ENCODE measurements around the gene TRAF6.
"Not testable (repeated sequence)": the region's sequence is repeated elsewhere in the genome, so short reads cannot be mapped to it uniquely, and the experiment has no call there.

Gene TRAF6

DNA sequence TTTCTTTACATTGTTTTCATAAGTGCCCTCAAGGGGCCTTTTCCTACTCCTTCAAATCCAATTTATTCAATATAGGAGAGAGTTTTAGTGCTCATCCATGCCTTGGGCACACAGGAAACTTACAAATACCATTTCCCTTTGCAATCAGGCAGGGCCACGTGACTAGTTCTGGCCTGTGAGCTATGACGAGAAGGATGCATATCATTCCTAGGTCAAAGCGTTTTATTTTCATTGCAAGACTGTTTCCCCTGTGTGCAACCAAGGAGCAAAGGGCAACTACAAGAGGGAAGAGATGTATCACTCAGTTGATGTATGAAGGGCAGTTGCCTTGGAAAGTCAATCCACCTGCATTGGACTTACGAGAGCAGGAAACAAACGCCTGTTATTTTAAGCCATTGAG, 1.9 kb upstream of the TRAF6 start:
- H3K27ac ChIP-seq (ENCODE audit: low read length), result no peak overlapping the region
- no peaks in the 10 kb centered on the region for H3K36me3 ChIP-seq (ENCODE audit: control insufficient read depth, low read depth, low read length)
- H3K4me1 ChIP-seq (ENCODE audit: control insufficient read depth, low read depth, low read length), result peaks cover 7% of the 10 kb centered on the region
- H3K9me3 ChIP-seq (ENCODE audit: control insufficient read depth, low read depth, low read length), result no peaks in the 10 kb centered on the region
- peaks cover 26% of the 10 kb centered on the region for H3K27me3 ChIP-seq (ENCODE audit: control insufficient read depth, insufficient read depth, low read length)
- H3K4me3 ChIP-seq (ENCODE audit: low read length), result no peak overlapping the region
- H3K9ac ChIP-seq (ENCODE audit: low read length), result no peak overlapping the region

GRCh38 chr11:36511062-36511461, 990 bp upstream of the TRAF6 start:
- H3K4me3 ChIP-seq (ENCODE audit: low read length); H3K9me3 ChIP-seq (ENCODE audit: control insufficient read depth, low read depth, low read length); H3K4me1 ChIP-seq (ENCODE audit: control insufficient read depth, low read depth, low read length); H3K9ac ChIP-seq (ENCODE audit: low read length); H3K36me3 ChIP-seq (ENCODE audit: control insufficient read depth, low read depth, low read length); H3K27ac ChIP-seq (ENCODE audit: low read length): not testable (repeated sequence)
- peaks cover 26% of the 10 kb centered on the region for H3K27me3 ChIP-seq (ENCODE audit: control insufficient read depth, insufficient read depth, low read length)

DNA sequence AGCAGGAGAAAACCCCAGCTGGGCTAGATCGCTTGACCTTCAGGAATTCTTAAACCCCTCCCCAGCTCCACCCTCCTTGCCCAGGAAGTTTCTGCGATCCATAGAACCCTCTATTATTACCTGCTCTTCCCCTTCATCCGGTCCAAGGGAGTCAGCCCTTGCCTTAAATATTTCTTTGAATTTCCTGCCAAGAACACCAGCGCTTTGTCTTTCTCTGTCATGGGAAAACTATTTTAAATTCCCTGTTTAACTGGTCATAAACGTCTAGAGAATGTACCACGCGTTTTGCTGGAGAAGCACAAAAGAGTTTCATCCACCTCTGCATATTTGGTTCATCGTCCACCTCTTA, 496 bp upstream of the TRAF6 start:
- Histone ChIP-seq H3K4me1 (ENCODE audit: control insufficient read depth, low read depth, low read length) (peaks cover 7% of the 10 kb centered on the region), H3K9me3 (ENCODE audit: control insufficient read depth, low read depth, low read length) (no peaks in the 10 kb centered on the region), H3K4me3 (ENCODE audit: low read length) (peak overlapping the region; percentile 95), H3K27ac (ENCODE audit: low read length) (no peak overlapping the region), H3K36me3 (ENCODE audit: control insufficient read depth, low read depth, low read length) (no peaks in the 10 kb centered on the region), H3K9ac (ENCODE audit: low read length) (peak overlapping the region; percentile 72), H3K27me3 (ENCODE audit: control insufficient read depth, insufficient read depth, low read length) (peaks cover 26% of the 10 kb centered on the region)

GRCh38 chr11:36509201-36509639, 852 bp downstream of the TRAF6 start:
- peak overlapping the region; percentile 72 for H3K9ac ChIP-seq (ENCODE audit: low read length)
- no peaks in the 10 kb centered on the region for H3K36me3 ChIP-seq (ENCODE audit: control insufficient read depth, low read depth, low read length)
- no peak overlapping the region for H3K27ac ChIP-seq (ENCODE audit: low read length)
- H3K27me3 ChIP-seq (ENCODE audit: control insufficient read depth, insufficient read depth, low read length), result peaks cover 26% of the 10 kb centered on the region
- peaks cover 7% of the 10 kb centered on the region for H3K4me1 ChIP-seq (ENCODE audit: control insufficient read depth, low read depth, low read length)
- no peaks in the 10 kb centered on the region for H3K9me3 ChIP-seq (ENCODE audit: control insufficient read depth, low read depth, low read length)
- peak overlapping the region; percentile 95 for H3K4me3 ChIP-seq (ENCODE audit: low read length)

- Histone ChIP-seq H3K4me3 (ENCODE audit: low read length) (peak overlapping the region; percentile 95), H3K27ac (ENCODE audit: low read length) (no peak overlapping the region), H3K9me3 (ENCODE audit: control insufficient read depth, low read depth, low read length) (no peaks in the 10 kb centered on the region), H3K9ac (ENCODE audit: low read length) (peak overlapping the region; percentile 72), H3K27me3 (ENCODE audit: control insufficient read depth, insufficient read depth, low read length) (peaks cover 26% of the 10 kb centered on the region), H3K36me3 (ENCODE audit: control insufficient read depth, low read depth, low read length) (no peaks in the 10 kb centered on the region), H3K4me1 (ENCODE audit: control insufficient read depth, low read depth, low read length) (peaks cover 7% of the 10 kb centered on the region)
These were observed 1.3 kb downstream of the TRAF6 start for GRCh38 chr11:36508743-36509142.

DNA sequence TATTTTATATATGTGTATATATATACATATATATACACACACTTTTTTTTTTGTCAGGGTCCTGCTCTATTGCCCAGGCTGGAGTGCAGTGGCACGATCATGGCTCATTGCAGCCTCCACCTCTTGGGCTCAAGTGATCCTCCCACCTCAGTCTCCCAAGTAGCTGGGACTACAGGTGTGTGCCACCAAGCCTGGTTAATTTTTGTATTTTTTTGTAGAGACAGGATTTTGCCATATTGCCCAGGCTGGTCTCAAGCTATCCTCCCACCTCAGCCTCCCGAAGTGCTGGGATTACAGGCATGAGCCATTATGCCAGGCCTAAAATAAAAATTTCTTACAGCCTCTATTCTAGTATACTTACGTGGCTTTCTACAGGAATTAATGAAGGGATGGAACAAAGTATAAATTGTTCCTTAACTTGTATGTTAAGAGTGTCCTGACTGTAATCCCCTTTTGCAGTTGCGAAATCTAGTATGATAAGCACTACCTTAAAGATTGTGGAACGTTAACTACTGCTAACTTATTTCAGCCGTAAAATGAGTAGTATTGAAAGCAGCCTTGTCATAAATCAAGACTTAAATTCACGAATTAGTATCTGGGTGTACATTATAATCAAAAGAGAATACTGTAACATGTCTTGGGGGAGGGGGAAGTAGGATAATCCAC, 2.1 kb downstream of the TRAF6 start:
- H3K4me1 ChIP-seq (ENCODE audit: control insufficient read depth, low read depth, low read length), result peaks cover 7% of the 10 kb centered on the region
- H3K36me3 ChIP-seq (ENCODE audit: control insufficient read depth, low read depth, low read length), result no peaks in the 10 kb centered on the region
- H3K27me3 ChIP-seq (ENCODE audit: control insufficient read depth, insufficient read depth, low read length), result peaks cover 26% of the 10 kb centered on the region
- no peaks in the 10 kb centered on the region for H3K9me3 ChIP-seq (ENCODE audit: control insufficient read depth, low read depth, low read length)
- H3K27ac ChIP-seq (ENCODE audit: low read length), result no peak overlapping the region
- no peak overlapping the region for H3K4me3 ChIP-seq (ENCODE audit: low read length)
- H3K9ac ChIP-seq (ENCODE audit: low read length), result no peak overlapping the region

DNA sequence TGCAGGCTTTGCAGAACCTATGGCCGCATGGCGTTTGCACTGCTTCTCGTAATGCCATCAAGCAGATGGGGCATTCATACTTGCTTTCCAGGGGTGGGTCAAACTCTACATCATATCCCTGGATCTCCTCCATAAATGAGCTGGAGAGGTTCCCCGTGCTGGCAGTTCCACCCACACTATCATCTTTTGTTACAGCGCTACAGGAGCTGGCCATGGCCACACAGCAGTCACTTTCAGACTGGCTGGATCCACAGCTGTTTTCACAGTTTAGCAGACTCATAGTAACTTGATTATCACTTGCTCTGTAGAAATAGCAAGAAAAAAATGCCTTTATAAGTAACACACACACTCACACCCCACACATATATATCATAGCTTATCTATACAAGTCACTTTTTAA, 8.8 kb downstream of the TRAF6 start:
- Histone ChIP-seq H3K4me1 (ENCODE audit: control insufficient read depth, low read depth, low read length) (no peaks in the 10 kb centered on the region), H3K9me3 (ENCODE audit: control insufficient read depth, low read depth, low read length) (no peaks in the 10 kb centered on the region), H3K27me3 (ENCODE audit: control insufficient read depth, insufficient read depth, low read length) (no peaks in the 10 kb centered on the region), H3K4me3 (ENCODE audit: low read length) (no peak overlapping the region), H3K27ac (ENCODE audit: low read length) (no peak overlapping the region), H3K36me3 (ENCODE audit: control insufficient read depth, low read depth, low read length) (peaks cover 21% of the 10 kb centered on the region), H3K9ac (ENCODE audit: low read length) (no peak overlapping the region)

- no peaks in the 10 kb centered on the region for H3K27me3 ChIP-seq (ENCODE audit: control insufficient read depth, insufficient read depth, low read length)
- no peaks in the 10 kb centered on the region for H3K9me3 ChIP-seq (ENCODE audit: control insufficient read depth, low read depth, low read length)
- H3K36me3 ChIP-seq (ENCODE audit: control insufficient read depth, low read depth, low read length), result peaks cover 24% of the 10 kb centered on the region
- no peak overlapping the region for H3K27ac ChIP-seq (ENCODE audit: low read length)
- no peak overlapping the region for H3K4me3 ChIP-seq (ENCODE audit: low read length)
- H3K9ac ChIP-seq (ENCODE audit: low read length), result no peak overlapping the region
- H3K4me1 ChIP-seq (ENCODE audit: control insufficient read depth, low read depth, low read length), result no peaks in the 10 kb centered on the region
These were observed 9.8 kb downstream of the TRAF6 start for GRCh38 chr11:36500315-36500721.

DNA sequence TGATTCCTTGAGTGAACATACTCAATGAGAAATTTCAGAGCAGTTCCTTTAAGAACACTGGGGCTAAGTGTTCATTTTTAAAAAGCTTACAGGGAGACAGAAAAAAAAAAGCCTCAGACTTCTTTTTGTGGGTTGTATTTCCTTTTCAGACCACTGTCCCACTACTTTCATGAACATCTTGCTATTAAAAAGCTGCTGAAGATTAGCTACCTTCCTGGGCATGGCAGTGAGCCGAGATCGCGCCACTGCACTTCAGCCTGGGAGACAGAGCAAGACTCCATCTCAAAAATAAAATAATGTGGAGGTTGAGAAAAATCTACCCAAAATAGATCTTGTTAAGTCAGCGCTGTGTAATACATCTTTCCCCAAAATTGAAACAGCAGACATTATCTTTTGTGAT, 10.8 kb downstream of the TRAF6 start:
- Histone ChIP-seq H3K27me3 (ENCODE audit: control insufficient read depth, insufficient read depth, low read length) (no peaks in the 10 kb centered on the region), H3K36me3 (ENCODE audit: control insufficient read depth, low read depth, low read length) (peaks cover 29% of the 10 kb centered on the region), H3K4me3 (ENCODE audit: low read length) (no peak overlapping the region), H3K27ac (ENCODE audit: low read length) (no peak overlapping the region), H3K9me3 (ENCODE audit: control insufficient read depth, low read depth, low read length) (no peaks in the 10 kb centered on the region), H3K4me1 (ENCODE audit: control insufficient read depth, low read depth, low read length) (no peaks in the 10 kb centered on the region), H3K9ac (ENCODE audit: low read length) (no peak overlapping the region)

- Histone ChIP-seq H3K9me3 (ENCODE audit: control insufficient read depth, low read depth, low read length) (no peaks in the 10 kb centered on the region), H3K4me1 (ENCODE audit: control insufficient read depth, low read depth, low read length) (no peaks in the 10 kb centered on the region), H3K4me3 (ENCODE audit: low read length) (no peak overlapping the region), H3K36me3 (ENCODE audit: control insufficient read depth, low read depth, low read length) (peaks cover 29% of the 10 kb centered on the region), H3K27me3 (ENCODE audit: control insufficient read depth, insufficient read depth, low read length) (no peaks in the 10 kb centered on the region), H3K9ac (ENCODE audit: low read length) (no peak overlapping the region), H3K27ac (ENCODE audit: low read length) (no peak overlapping the region)
These were observed 11.4 kb downstream of the TRAF6 start for GRCh38 chr11:36498721-36499120.

GRCh38 chr11:36493332-36493731, 16.7 kb downstream of the TRAF6 start:
- peaks cover 51% of the 10 kb centered on the region for H3K36me3 ChIP-seq (ENCODE audit: control insufficient read depth, low read depth, low read length)

DNA sequence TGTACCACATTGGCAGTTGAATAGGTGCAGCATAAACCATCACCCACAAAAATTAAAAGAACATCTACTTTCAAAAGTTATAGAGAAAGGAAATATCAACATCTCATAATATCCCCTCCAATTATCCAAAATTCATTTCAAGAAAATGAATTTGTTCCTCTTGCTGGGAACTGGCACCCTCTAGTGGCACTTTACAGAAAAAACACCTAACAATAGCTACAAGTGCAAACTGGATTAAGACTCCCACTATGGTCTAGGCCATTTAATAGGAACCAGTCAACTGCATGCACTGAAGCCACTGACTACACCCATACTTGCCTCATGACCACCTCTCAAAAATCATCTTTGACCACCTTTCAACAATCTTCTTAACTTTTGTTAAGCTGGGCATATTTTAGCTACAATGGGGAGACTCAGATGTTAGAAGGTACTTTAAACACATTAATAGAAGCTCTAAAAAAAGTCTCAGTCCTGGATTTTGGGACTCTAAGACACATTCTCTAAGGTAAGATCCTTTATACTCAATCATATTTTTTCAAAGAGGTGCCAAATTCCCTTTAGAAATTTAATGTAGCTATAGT, 17.3 kb downstream of the TRAF6 start:
- no peak overlapping the region for H3K4me3 ChIP-seq (ENCODE audit: low read length)
- no peaks in the 10 kb centered on the region for H3K27me3 ChIP-seq (ENCODE audit: control insufficient read depth, insufficient read depth, low read length)
- H3K27ac ChIP-seq (ENCODE audit: low read length), result no peak overlapping the region
- peaks cover 46% of the 10 kb centered on the region for H3K36me3 ChIP-seq (ENCODE audit: control insufficient read depth, low read depth, low read length)
- H3K4me1 ChIP-seq (ENCODE audit: control insufficient read depth, low read depth, low read length), result no peaks in the 10 kb centered on the region
- no peaks in the 10 kb centered on the region for H3K9me3 ChIP-seq (ENCODE audit: control insufficient read depth, low read depth, low read length)
- H3K9ac ChIP-seq (ENCODE audit: low read length), result no peak overlapping the region

More at GRCh38 chr11:36493332-36493731, 16.7 kb downstream of the TRAF6 start:
- H3K27ac ChIP-seq (ENCODE audit: low read length), result no peak overlapping the region
- H3K9ac ChIP-seq (ENCODE audit: low read length), result no peak overlapping the region
- H3K27me3 ChIP-seq (ENCODE audit: control insufficient read depth, insufficient read depth, low read length), result no peaks in the 10 kb centered on the region
- H3K4me3 ChIP-seq (ENCODE audit: low read length), result no peak overlapping the region
- H3K4me1 ChIP-seq (ENCODE audit: control insufficient read depth, low read depth, low read length), result no peaks in the 10 kb centered on the region
- H3K9me3 ChIP-seq (ENCODE audit: control insufficient read depth, low read depth, low read length), result no peaks in the 10 kb centered on the region

Measured in iPS-18a (cell line).